ENCODE measurements around the gene CASP14.
"Not testable (repeated sequence)": the region's sequence is repeated elsewhere in the genome, so short reads cannot be mapped to it uniquely, and the experiment has no call there.

The CASP14 gene

GRCh38 chr19:15048885-15049541, at the start of gene CASP14:
Gene CASP14, plus strand, starts transcription at chr19:15049480. Its CDS starts 2,772 bp downstream, at chr19:15052252.
- no peak for DNase-seq

- DNase-seq = no peak
Measured at GRCh38 chr19:15008308-15008707, 41.0 kb upstream of the CASP14 start.

- DNase-seq = no peak
Measured at GRCh38 chr19:15010501-15011300, 38.6 kb upstream of the CASP14 start.

DNA sequence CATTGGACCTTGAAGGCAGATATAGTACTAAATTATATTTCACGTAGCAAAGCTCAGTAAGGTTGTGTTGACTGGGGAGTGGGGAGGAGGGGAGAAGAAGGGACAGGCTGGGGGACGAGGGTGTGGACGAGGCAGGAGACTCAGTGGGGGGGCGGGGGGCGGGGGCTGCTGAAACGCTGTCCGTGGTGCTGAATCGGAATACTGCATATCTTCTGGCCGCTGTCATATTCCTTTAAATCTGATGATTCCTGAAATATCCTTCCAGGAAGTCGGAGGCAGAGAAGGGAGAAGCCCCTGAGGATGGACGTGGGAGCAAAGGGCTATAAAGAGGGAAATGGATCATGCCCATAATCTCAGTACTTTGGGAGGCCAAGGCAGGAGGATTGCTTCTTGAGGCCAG, 34.7 kb upstream of the CASP14 start:
- DNase-seq = no peak

DNA sequence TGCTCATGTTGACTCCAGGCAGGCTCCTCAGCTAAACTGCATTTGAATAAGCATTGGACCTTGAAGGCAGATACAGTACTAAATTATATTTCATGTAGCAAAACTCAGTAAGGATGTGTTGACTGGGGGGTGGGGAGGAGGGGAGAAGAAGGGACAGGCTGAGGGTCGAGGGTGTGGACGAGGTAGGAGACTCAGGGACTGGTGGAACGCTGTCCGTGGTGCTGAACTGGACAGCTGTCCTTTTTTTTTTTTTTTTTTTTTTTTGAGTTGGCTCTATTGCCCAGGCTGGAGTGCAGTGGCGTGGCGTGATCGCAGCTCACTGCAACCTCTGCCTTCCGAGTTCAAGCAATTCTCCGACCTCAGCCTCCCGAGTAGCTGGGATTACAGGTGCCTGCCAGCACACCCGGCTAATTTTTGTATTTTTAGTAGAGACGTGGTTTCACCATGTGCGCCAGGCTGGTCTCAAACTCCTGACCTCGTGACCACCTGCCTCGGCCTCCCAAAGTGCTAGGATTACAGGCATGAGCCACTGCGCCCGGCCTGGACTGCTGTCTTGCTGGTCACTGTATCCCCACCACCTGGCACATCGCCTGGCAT, 33.2 kb upstream of the CASP14 start:
- DNase-seq = no peak

DNA sequence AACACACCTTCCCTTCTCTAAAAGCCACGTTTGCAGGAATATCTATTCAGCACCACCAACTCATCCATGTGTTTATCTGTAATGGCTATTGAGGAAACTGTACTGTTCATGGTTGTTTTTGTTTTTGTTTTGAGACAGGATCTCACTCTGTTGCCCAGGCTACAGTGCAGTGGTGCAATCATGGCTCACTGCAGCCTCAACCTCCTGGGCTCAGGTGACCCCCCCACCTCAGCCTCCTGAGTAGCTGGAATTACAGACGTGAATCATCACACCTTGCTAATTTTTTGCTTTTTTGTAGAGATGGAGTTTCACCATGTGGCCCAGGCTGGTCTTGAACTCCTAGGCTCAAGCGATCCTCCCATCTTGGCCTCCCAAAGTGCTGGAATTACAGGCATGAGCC, 30.4 kb upstream of the CASP14 start:
- not testable (repeated sequence) for DNase-seq

- no peak for DNase-seq
Measured at GRCh38 chr19:15021286-15022007, 27.8 kb upstream of the CASP14 start.

GRCh38 chr19:15022752-15023151, 26.5 kb upstream of the CASP14 start:
- DNase-seq = no peak

GRCh38 chr19:15025217-15025616, 24.1 kb upstream of the CASP14 start:
- no peak for DNase-seq

DNA sequence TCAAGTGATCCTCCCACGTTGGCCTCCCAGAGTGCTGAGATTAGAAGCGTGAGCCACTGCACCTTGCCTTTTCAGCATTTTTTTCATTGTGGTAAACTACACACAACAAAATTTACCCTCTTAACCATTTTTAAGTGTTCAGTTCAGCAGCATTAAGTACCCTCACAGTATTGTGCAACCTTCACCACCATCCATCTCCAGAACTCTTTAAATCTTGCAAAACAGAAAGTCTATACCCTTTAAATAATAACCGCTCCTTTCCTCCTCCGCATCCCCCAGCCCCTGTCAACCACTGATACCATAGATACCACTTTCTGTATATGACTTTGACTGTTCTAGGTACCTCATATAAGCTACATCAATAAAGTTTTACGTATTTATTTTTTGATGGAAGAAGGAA, 20.8 kb upstream of the CASP14 start:
- DNase-seq = no peak

GRCh38 chr19:15031675-15032074, 17.6 kb upstream of the CASP14 start:
- no peak for DNase-seq

- DNase-seq = no peak
Measured at GRCh38 chr19:15035795-15036311, 13.4 kb upstream of the CASP14 start.

- no peak for DNase-seq
Measured at GRCh38 chr19:15037586-15037985, 11.7 kb upstream of the CASP14 start.

- no peak for DNase-seq
Measured at GRCh38 chr19:15038294-15038693, 11.0 kb upstream of the CASP14 start.

- DNase-seq = no peak
Measured at GRCh38 chr19:15042003-15042402, 7.3 kb upstream of the CASP14 start.

GRCh38 chr19:15042826-15043225, 6.5 kb upstream of the CASP14 start:
- DNase-seq = no peak

- DNase-seq = no peak
Measured at GRCh38 chr19:15045506-15045905, 3.8 kb upstream of the CASP14 start.

GRCh38 chr19:15047680-15048079, 1.6 kb upstream of the CASP14 start:
- DNase-seq = no peak

- DNase-seq = no peak
Measured at GRCh38 chr19:15048128-15048527, 1.2 kb upstream of the CASP14 start.

DNA sequence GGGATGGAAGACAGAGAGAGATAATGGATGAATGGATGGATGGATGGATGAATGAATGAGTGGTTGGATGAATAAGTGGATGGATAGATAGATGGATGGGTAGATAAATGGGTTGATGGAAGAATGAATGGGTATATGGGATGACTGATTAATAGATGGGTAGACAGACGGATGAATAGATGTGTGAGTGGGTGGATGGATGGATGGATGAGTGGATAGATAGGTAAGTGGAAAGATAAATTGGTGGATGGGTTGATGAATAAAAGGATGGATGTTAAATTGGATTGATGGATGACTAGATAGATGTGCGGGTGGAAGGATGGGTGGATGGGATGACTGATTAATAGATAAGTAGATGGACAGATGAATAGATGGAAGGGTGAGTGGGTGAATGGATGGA, 1.4 kb downstream of the CASP14 start:
- DNase-seq = no peak

- DNase-seq = no peak
Measured at GRCh38 chr19:15062036-15062435, 12.8 kb downstream of the CASP14 start.

DNA sequence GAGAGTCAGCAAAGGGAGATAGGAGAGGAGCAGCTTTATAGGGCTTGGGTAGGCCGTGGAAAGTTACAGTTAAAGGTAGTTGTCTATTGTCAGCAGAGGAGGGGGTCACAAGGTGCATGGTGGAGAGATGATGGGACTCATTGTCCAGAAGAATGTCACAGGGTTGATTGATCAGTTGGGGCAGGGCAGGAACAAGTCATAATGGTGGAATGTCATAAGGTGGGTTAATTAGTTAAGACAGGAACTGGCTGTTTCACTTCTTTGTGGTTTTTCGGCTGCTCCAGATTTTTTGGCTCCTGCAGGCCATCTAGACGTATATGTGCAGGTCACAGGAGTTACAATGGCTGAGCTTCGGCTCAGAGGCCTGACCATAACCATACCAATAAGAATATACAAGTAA, 21.1 kb downstream of the CASP14 start:
- DNase-seq = not testable (repeated sequence)

Measured in NCI-H1048 (cell line).